HL-60/S4 treated with retinoic acid at 250 ng/mL for 4 days and 3 days (cell line): ENCODE results near the gene IFRD2.
"Not testable (repeated sequence)": the region's sequence is repeated elsewhere in the genome, so short reads cannot be mapped to it uniquely, and the experiment has no call there.

Experiments used
- in situ Hi-C: fragments of 300-500 bp; cut with MboI; formaldehyde crosslinking; loops from 2 replicates; pipeline ENCODE4 v1.7.0; 2022; ENCODE audit warnings: low sequenced_read_pairs

IFRD2 gene

DNA sequence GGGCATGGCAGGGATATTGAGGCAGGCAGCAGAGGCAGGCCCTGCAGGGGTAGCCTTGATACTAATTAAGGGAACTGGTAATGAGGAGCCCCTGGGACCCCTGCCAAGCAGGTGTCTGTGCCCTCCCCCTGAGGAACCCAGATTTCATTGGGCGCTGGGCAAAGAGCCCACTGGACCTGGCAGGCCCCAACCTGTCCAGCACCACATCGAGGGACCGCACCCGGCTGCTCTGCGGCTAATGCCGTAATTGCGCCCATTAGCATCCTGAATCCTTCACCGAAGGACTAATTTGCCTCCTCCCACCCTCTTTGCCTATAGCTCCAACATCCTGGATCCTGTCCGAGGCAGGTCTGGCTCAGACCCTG is 37.0 kb downstream of the IFRD2 start:
- in situ Hi-C loops = no loop called here

DNA sequence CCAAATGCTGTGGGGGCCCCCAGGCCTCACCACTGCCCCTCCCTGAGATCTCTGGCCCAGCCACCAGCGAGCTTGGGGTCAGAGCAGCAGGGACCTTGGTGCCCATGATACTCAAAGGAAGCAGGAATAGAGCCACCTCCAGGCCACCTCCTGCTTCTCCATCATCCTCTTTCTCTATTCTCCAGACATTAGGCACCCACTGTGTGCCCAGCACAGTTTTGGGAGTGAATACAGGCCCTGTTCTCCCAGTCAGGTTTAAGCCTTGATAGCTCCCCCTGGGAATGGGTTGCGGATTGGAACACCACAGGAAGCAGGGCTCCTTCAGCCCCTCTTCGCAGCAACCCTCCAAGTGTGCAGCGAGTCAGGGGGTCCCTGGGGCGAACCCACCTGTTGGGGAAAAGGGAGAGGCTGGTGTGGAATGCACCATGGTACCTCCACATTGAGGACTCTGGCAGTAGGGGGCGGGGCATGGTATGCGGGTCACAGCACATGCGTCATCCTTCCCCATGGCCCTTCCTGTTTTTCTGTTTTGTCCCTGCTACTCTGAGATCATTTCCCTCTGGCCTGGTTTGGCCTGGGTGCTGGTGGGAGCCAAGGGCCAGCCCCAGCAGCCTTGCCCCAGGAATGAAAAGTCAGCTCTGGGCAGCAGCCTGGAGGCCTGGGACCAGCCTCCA is 37.5 kb downstream of the IFRD2 start:
- in situ Hi-C loops = no loop called here

DNA sequence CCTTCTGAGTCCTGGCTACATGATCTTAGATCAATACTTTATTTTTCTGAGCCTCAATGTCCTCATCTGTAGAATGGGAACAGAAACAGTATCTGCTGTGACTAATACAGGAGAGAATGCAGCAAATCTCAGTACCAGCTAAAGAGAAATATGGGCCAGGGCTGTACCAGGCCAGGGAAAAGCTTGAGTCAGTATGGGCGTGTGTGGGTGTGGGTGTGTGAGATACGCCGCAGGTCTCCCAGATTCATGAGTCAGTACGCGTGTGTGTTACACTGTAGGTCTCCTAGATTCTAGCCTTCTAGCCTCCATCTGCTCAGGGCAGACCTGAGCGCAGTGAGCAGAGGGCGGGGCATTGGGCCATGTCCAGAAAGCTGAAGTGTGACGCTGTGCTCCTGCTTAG is 41.0 kb downstream of the IFRD2 start:
- in situ Hi-C loops = no loop called here

DNA sequence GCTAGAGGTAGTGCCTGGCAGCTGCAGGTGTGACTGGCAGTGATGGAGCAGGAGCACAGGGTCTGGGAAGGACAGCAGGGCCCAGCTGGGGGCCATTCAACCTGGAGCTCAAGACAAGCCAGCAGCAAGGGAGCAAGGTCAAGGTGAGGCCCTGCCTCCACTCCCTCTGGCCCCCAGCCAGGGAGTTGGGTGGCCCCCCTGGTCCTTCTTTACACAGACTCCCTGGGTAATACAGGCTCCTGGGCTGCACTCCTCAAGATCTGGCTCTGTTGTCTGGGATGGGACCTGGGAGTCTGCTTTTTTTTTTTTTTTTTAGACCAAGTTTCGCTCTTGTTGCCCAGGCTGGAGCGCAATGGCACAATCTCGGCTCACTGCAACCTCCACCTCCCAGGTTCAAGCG is 41.7 kb downstream of the IFRD2 start:
- in situ Hi-C loops = no loop called here

DNA sequence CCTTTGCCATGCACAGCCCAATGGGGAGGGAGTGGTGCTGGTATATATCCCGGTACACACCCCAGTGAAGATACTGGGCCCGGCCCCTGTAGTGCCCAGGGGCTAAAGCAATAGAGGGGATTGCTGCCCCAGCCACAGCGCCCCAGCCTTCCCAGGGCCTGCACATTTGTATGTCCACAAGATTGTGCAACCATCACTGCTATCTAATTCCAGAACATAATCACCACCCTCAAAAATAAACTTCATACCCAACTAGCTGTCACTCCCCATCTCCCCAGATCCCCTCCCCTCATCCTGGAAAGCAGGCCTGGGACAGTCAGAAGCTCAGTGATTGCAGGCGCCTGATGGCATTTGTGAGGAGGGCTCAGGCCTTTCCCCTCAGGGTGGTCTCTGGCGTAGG is 42.8 kb downstream of the IFRD2 start:
- in situ Hi-C loops = no loop called here

DNA sequence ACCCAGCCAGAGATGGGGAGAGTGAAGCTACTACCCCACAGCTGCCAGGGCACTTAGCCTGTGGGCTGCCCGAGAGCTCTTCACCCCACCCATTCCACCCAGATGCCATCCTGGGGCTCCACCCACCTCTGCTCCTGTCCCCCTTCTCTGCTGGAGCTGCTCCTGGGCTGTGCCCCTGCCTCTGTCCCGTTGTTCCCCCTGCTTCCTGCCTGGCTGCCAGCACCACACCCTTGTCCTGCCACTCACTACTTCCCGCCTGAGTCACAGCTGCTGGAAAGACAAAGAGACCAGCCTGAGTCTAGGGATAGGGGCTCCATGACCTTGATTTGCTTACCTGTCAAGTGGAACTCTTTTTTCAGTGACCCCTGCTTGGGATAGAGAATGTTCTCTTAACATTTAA is 43.8 kb downstream of the IFRD2 start:
- in situ Hi-C loops = no loop called here

DNA sequence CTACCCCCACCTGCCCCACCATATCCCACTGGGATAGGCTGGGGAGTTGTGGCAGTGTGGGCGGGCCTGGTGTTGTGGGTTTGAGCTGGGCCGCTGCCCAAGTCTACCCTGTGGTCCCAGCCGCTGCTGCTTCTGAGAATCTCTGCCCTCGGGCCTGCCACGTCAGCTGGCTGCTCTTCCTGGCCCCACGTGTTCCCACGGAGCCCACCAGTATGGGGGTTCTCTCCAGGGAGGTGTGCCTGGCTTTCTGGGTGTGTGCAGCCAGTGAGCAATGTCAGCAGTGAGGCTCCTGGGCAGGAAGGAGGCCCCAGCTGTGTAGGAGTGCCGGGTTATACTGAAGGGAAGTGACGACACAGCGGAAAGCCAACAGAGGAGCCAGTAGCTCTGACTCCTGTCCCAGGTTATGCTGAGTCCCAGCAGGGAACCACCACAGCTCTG is 45.7 kb downstream of the IFRD2 start:
- in situ Hi-C loops = no loop called here

DNA sequence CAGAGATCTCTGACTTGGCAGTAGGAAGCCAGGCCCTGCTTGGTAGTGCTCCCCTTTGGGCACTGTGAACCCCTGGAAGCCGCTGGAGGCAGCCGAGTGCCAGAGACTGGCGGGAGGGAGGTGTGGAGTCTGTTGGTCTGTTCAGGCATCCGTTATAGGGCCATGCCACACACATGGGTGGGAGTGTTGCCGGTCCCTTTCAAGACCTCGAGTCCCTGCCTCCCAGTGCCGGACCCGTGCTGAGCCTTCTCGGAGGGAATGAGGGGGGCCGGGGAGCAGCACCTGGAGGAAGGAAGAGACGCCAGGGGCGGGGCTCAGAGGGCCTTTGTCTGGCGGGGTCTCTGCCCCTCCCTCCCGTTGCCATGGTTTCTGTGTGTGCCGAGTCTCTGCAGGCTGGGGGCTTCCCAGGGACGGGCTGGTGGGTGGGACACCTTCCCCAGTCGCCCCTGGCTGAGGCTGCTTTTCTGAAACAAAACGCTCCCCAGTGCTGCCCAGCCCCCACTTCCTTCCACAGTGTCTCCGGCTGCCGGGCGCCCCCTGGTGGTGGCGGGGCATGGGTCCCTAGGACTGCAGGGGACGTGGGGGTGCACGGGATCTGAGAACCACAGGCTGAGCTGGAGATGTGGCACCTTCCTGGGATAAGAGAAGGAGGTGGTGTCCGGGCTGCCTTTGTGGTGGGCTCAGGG is 46.3 kb downstream of the IFRD2 start:
- in situ Hi-C loops = no loop called here

DNA sequence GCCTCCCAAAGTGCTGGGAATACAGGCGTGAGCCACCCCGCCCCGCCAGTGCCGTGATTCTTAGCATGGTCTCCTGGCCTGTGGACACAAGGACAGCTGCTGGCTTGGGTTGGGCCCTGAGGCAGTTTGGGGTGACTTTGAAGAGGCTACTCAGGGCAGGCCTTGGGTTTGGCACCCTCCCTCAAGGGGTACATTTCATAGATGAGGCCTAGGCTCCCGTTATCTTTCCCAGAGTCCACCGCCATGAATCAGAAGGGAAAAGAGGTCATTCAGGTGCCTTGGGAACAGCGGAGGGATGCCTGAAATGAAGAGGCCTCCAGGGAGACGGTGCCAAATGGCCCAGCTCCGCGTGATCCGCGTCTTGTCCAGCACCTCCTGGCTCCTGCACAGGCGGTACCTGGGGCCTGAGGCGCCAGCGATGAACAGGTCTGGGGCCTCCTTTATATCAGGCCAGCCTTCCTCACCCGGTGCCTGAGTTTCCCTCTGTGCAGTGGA is 46.9 kb downstream of the IFRD2 start:
- in situ Hi-C loops = no loop called here

DNA sequence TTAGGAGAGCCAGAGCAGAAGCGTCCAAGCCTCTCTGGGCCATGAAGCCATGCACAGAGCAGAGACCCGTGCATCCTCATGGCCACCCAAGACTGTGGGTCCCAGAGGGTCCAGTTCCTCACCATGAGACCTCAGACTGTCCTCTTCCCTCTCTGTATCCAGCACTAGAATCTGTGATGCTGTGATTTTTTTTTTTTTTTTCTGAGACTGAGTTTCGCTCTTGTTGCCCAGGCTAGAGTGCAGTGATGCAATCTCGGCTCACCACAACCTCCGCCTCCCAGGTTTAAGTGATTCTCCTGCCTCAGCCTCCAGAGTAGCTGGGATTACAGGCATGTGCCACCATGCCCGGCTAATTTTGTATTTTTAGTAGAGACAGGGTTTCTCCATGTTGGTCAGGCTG is 47.4 kb downstream of the IFRD2 start:
- in situ Hi-C loops = not testable (repeated sequence)

DNA sequence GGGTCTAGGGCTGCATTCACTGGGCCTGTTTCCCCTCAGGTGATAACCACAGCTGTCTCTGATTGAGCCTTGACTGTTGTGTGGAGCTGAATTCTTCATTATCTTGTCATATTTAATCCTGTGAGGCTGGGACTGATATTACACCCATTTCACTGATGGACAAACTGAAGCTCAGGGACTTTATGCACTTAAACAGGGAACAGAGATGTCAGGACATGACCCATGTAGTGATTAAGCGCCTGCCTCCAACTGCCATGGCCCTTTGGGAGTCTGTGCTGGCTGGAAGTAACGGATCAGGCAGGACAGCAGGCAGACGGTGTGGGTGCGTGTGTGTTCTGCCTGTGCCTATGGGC is 48.7 kb downstream of the IFRD2 start:
- in situ Hi-C loops = no loop called here

DNA sequence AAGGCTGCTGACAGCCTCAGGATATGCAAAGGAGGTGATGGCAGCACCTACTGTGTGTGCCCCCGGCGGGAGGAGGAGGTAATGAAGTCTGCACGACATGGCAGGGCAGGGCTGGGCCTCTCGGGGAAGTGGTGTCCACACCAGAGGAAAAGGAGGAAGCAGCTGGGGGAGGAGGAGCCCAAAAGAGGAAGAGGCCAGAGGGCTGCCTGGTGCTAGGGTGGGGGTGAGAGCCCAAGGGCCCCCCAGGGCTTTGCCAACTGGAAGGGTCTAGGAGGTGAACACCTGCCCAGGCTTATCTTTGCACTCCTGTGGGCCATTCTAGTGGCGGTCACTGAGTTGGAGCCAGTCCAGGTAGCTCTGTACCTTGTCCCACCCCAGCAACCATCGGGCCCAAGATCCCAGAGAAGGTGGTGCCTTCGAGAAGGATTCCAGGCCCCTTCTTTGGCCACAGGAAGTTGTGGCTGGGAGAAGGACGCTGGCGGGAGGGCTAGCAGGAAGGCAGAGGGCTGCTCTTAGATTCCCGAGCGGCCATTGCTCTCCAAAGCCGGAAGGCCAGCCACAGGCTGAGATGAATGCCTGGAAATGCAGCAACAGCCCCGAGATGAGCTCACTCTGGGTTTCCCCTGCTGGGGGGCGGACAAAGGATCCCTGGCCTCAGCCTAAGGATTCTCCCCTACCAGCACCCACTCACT is 49.2 kb downstream of the IFRD2 start:
- in situ Hi-C loops = no loop called here

DNA sequence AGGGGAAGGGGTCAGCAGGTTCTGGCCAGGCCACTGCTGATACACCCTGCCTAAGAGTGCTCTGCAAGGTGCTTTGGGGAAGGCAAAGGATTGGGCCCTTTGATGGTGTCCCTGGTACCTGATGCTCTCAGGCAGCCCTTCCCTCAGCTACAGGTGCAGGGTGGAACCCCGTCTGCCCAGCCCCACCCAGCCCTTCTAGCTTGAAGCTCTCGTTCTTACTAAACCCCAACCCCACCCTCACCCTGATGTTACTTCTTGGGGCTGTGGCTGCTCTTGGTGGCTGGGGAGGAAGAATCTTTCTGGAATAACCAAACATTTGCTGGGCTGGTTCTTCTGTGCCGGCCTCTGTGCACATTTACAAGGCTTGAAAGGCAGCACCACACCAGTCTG is 49.9 kb downstream of the IFRD2 start:
- in situ Hi-C loops = no loop called here

DNA sequence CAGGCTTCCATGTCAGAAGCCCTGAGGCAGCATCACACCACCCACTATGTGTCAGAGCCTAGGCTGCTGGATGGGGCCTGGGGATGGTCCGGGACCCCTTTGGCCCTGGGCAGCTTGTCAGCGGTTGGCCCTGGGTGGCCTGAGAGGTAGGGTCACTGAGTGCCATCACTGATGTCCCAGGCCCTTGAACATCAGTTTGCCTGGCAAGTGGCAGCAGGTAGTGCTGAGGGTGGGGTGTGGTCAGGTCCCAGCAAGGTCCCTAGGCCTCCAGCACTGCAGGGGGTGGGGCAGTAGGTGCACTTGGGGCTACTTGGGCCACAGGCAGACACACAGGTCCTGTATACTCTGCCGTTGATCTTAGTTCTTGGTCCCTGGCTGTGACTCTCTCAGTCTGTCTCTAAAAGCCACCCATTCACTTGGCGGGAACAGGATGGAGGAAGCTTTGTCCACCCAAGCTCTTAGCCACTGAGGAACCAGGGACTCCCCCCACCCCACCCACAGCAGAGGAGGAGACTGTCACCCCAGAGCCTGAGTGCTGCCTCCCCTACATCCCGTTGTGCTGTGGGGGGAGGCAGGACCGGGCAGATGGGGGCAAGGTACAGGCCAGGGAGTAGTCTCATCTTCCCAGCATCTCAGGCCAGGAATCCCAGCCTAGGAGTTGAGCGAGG is 50.4 kb downstream of the IFRD2 start:
- in situ Hi-C loops = no loop called here

DNA sequence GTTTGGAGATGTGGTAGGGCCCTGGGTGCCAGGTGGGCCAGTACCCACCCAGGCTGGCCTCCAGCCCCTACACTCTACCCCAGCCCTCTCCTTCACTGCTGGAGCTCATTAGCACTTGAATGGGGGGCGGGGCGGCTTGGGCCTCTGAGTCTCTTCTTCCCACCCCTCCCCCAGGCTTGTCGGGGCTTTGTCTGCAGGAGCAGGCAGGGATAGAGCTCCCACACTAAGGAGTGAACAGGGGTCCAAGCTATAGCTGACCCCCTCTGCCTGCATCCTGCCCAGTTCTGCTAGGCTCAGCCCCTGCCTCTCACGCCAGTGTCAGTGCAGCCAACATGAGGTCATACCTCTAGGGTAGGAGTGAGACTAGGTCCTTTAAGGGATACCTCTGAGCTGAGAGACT is 51.1 kb downstream of the IFRD2 start:
- in situ Hi-C loops = no loop called here

DNA sequence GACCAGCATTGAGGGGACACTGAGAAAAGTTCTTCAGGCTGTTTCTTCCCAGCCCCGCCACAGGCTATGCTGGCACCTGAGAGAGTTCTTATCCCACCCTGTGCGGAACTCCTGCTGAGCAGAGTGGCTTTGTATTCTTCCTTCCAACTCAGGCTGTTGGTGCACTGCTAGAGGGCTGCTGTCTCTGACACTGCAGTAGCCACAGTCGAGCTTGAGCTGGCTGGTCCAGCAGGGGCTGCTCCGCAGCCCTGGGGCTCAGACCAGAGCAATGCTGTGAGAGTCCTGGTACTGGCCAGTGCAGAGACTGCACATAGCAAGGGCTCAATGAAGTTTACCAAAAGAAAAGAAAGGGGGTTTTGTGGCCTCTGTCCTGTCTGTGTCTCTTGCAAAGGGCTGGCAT is 52.6 kb downstream of the IFRD2 start:
- in situ Hi-C loops = no loop called here

DNA sequence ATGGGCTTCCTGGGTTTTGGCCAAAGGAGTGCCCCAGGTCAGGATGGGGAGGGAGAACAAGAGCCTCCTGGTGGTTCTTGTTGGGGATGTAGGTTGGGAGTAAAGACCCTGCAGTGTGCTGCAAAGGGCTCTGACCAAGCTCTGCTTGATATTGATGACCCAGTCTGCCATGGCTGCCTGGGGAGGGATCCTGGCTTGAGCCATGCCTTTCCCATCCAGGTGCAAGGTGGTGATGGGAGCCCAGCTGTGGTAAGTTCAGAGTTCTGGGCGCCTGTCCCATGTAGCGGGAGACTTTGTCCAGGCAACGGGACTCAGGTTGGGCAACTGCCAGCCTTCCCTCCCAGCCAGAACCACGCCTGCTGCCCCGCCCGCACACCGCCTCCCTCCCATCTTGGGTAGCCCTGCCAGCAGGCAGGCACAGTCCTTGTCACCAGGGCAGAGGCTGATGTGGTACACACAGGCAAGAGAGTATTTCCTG is 53.6 kb downstream of the IFRD2 start:
- in situ Hi-C loops = no loop called here

DNA sequence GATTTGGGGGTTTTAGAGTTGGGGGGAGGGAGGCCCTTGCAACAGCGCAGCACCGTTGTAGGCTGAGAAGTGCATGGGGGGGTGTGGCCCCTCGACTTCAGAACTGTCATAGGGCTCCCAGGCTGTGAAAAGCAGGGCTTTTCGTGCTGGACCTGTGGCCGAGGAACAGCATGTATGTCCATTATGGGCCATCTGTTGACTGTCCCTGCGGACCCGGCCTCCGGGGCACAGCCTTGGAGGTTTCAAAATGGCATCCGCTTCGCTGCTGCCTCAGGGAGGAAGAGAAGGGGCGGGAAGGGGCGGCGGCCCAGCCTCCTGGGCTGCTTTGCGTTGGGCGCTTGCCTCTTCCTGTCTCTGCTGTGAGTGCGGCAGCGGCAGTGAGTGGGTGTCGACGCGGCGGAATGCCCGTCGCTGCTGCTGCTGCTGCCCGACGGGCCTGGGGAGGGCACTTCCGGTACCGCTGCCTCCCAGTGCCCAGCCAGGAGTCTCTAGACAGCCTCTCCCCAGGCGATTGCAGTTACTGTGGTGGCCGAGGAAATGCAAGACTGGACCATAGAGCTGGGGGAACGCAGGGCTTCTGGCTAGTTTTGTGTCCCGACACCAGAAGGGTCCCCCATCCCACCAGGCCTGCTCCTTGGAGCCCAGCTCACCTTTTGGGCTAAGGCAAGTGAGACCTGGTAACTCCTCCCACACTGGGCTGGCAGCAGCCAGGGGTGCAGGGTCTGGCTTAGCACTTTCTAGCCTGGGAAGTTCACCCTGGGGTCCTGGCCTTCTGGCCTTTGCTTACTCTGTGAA is 54.3 kb downstream of the IFRD2 start:
- in situ Hi-C loops = no loop called here
